Measurements from ENCODE around the gene ARHGEF6.

GRCh38 chrX:136747003-136747986, 33.4 kb downstream of the ARHGEF6 start:
- TF ChIP-seq CTCF (IDR thresholded peaks at IDR 0.05) = no peak
- TF ChIP-seq FOXK1 (CRISPR knock-in tag; IDR thresholded peaks at IDR 0.05) = no peak
- TF ChIP-seq USF2 (CRISPR knock-in tag; IDR thresholded peaks at IDR 0.05) = no peak
- no peak for TF ChIP-seq TEAD1 (CRISPR knock-in tag; IDR thresholded peaks at IDR 0.05)

Measured in WTC11 (cell line).